Psoas muscle (tissue), 8 donors: ENCODE results near the gene IPMK. TPM values are rescaled to one million over a fixed set of nuclear protein-coding genes. Genes with fewer than 3 reads are reported as not detected.

ENCODE experiments used
- ATAC-seq, 4 donors: fragments of 200-7000 bp; cut with Tn5 transposase; one replicate each; pipeline ENCODE4 v1.9.1; 2020; ENCODE audit warnings: moderate library complexity in 3 of 4, mild to moderate bottlenecking in 2 of 4
- DNase-seq, 2 donors: peaks; one replicate each; pipeline ENCODE4 v3.0.0-alpha.2; 2020
- H3K27ac ChIP-seq: fragments of 200-600 bp; one replicate; pipeline ENCODE4 v1.8.0; 2022
- H3K27me3 ChIP-seq, 3 donors: fragments of 200-600 bp in 1 of 3; one replicate each; pipeline versions ENCODE4 v1.6.1 to v1.8.0; 2013 to 2022; ENCODE audit warnings: low read length in 2 of 3, mild to moderate bottlenecking in 2 of 3, moderate library complexity in 1 of 3; ENCODE audit not compliant: insufficient read depth in 3 of 3
- H3K36me3 ChIP-seq, 2 donors: fragments of 200-600 bp in 1 of 2; one replicate each; pipeline versions ENCODE4 v1.6.1 to v1.8.0; 2013 to 2022; ENCODE audit warnings: low read depth in 1 of 2, mild to moderate bottlenecking in 1 of 2, moderate library complexity in 1 of 2; ENCODE audit not compliant: insufficient read depth in 1 of 2
- H3K4me1 ChIP-seq: fragments of 200-600 bp; one replicate; pipeline ENCODE4 v1.8.0; 2022
- H3K4me3 ChIP-seq: fragments of 200-600 bp; one replicate; pipeline ENCODE4 v1.8.0; 2022; ENCODE audit warnings: mild to moderate bottlenecking
- H3K9me3 ChIP-seq: fragments of 200-600 bp; one replicate; pipeline ENCODE4 v1.8.0; 2022
- CTCF ChIP-seq: fragments of 200-600 bp; IDR thresholded peaks from one replicate; pipeline ENCODE4 v1.8.0; 2022; ENCODE audit warnings: antibody characterized with exemption
- WGBS, 3 donors: extraction: QIAGEN DNeasy Blood & Tissue Kit; methylation state at CpG; one replicate each; pipeline versions ENCODE4 v1.1.6 to v1.1.7; 2013; 5-methylcytosine and 5-hydroxymethylcytosine counted together
- intact Hi-C, 2 donors: fragments of 100-400 bp; cut with DNase I; formaldehyde crosslinking; loops; one replicate each; pipeline versions ENCODE4 v1.11.0 to v1.14.2; 2022
- polyA plus RNA-seq, 3 donors: library from polyadenylated mRNA; stranded (reverse); fragments of 200-250 nt; gene quantifications; one replicate each; pipeline ENCODE4 v1.2.3, GENCODE V29; 2013
- total RNA-seq, 4 donors: library from RNA; stranded (reverse); fragmentation: NEBNext Ultra II Directional in 2 of 4; extraction: Animal tissue kit (Norgen Biotek cat#: 25700) in 2 of 4; gene quantifications; one replicate each; pipeline versions ENCODE4 v1.2.1 to v1.2.4, GENCODE V29; 2021 to 2023
- donor health status: healthy with polysubstance abuse.
- donor health status: DM: no; HTN: no; CAD: no; lungs with moderate emphysema.
- donor health status: Bipolar disorder and iron deficiency.
- donor health status: healthy.
- donor health status: DM: yes; HTN: yes; CAD: no.
- donor health status: DM: no; HTN: no; CAD: no.
- donor health status: DM: no; HTN: no; CAD: no.
- donor health status: DM: yes; HTN: yes; CAD: no.

Gene IPMK
- total and polyA plus RNA-seq, 7 donors: 2.3 to 10.8 (median 4.3) TPM

GRCh38 chr10:58201704-58202103, 66.0 kb downstream of the IPMK start:
- Histone ChIP-seq H3K27me3 (no peaks in the 10 kb centered on the region), H3K9me3 (no peaks in the 10 kb centered on the region), H3K27ac (no peak overlapping the region), H3K36me3 (peaks cover 0 to 7% of the 10 kb centered on the region in 2 donors), H3K4me3 (no peak overlapping the region), H3K4me1 (no peaks in the 10 kb centered on the region)
- DNase-seq: no peak
- intact Hi-C loops: no loop called here
- WGBS, 3 donors: 95 to 97% (median 95%) methylated on average over 2 of the region's 2 CpGs
- TF ChIP-seq CTCF: no peak
- no peak for ATAC-seq

- Histone ChIP-seq H3K9me3 (no peaks in the 10 kb centered on the region), H3K27me3 (no peaks in the 10 kb centered on the region), H3K27ac (peak overlapping the region; percentile 79), H3K4me1 (peaks cover 27% of the 10 kb centered on the region), H3K36me3 (peaks cover 0 to under 1% of the 10 kb centered on the region in 2 donors), H3K4me3 (peak overlapping the region; percentile 37)
- no peak for TF ChIP-seq CTCF
- intact Hi-C loops: loop anchor here in 1 of 2 donors (10.0 kb wide), 1 partner anchor 196 kb away; the partner anchor contains the start of gene TFAM
- ATAC-seq (peak; percentile 70 to 93 (median 90)), DNase-seq (no peak)
- 5 to 20% (median 20%) methylated on average over 3 of the region's 3 CpGs for WGBS, 3 donors
Measured at GRCh38 chr10:58189269-58189668, 78.4 kb downstream of the IPMK start.

GRCh38 chr10:58184120-58184670, 83.5 kb downstream of the IPMK start:
- H3K27me3 ChIP-seq: no peaks in the 10 kb centered on the region
- no peaks in the 10 kb centered on the region for H3K36me3 ChIP-seq
- H3K27ac ChIP-seq: no peak overlapping the region
- no peak for ATAC-seq
- TF ChIP-seq CTCF: no peak
- intact Hi-C loops: loop anchor here (5.0 to 10.0 kb wide), 2 partner anchors 201 to 203 kb away; partner anchors contain the start of gene TFAM (in 2 of the 2)
- 92 to 95% (median 93%) methylated on average over 7 of the region's 7 CpGs for WGBS, 3 donors
- no peaks in the 10 kb centered on the region for H3K9me3 ChIP-seq
- peaks cover 20% of the 10 kb centered on the region for H3K4me1 ChIP-seq
- no peak overlapping the region for H3K4me3 ChIP-seq
- DNase-seq: no peak

GRCh38 chr10:58180666-58181065, 87.0 kb downstream of the IPMK start:
- Histone ChIP-seq H3K36me3 (no peaks in the 10 kb centered on the region), H3K27ac (peak overlapping the region; percentile 17), H3K4me3 (no peak overlapping the region), H3K9me3 (no peaks in the 10 kb centered on the region), H3K27me3 (no peaks in the 10 kb centered on the region), H3K4me1 (no peaks in the 10 kb centered on the region)
- no peak for TF ChIP-seq CTCF
- intact Hi-C loops: loop anchor here (5.0 to 10.0 kb wide), 2 partner anchors 204 to 207 kb away; partner anchors contain the start of gene TFAM (in 2 of the 2)
- DNase-seq: no peak
- 38 to 72% (median 46%) methylated on average over 6 of the region's 6 CpGs for WGBS, 3 donors
- peak in 3 of 4 donors; percentile 35 to 73 (median 61) for ATAC-seq

GRCh38 chr10:58179238-58179637, 88.5 kb downstream of the IPMK start:
- WGBS, 3 donors: 93 to 98% (median 97%) methylated on average over 2 of the region's 2 CpGs
- Histone ChIP-seq H3K9me3 (no peaks in the 10 kb centered on the region), H3K27me3 (peaks cover 0 to 3% (median 0%) of the 10 kb centered on the region in 3 donors), H3K4me1 (no peaks in the 10 kb centered on the region), H3K36me3 (no peaks in the 10 kb centered on the region), H3K27ac (no peak overlapping the region), H3K4me3 (no peak overlapping the region)
- ATAC-seq: no peak
- intact Hi-C loops: no loop called here
- TF ChIP-seq CTCF: no peak
- no peak for DNase-seq
